Hepatocyte (in vitro differentiated cells): Measurements from ENCODE around the gene NEK4. TPM values are rescaled to one million over a fixed set of nuclear protein-coding genes. Genes with fewer than 3 reads are reported as not detected.

ENCODE experiments used
- DNase-seq: peaks from one replicate; pipeline ENCODE4 v3.0.0-alpha.2; 2016; ENCODE audit warnings: low spot score
- H2AFZ ChIP-seq: fragments of 200-600 bp; sonication (generic); 2 replicates; pipeline ENCODE4 v1.6.0; 2016; ENCODE audit warnings: antibody characterized with exemption, mild to moderate bottlenecking
- H3K27ac ChIP-seq: fragments of 200-600 bp; sonication (generic); 2 replicates; pipeline ENCODE4 v1.5.1; 2016; ENCODE audit warnings: mild to moderate bottlenecking
- H3K27me3 ChIP-seq: fragments of 200-600 bp; sonication (generic); 2 replicates; pipeline ENCODE4 v1.6.1; 2016
- H3K36me3 ChIP-seq: fragments of 200-600 bp; sonication (generic); replicated peaks from 2 replicates; pipeline ENCODE4 v1.5.1; 2016; ENCODE audit warnings: low read depth; ENCODE audit not compliant: insufficient read depth
- H3K4me1 ChIP-seq: fragments of 200-600 bp; sonication (generic); 2 replicates; pipeline ENCODE4 v1.5.1; 2016; ENCODE audit warnings: mild to moderate bottlenecking, moderate library complexity; ENCODE audit not compliant: insufficient read depth
- H3K4me2 ChIP-seq: fragments of 200-600 bp; sonication (generic); 2 replicates; pipeline ENCODE4 v1.6.0; 2016
- H3K4me3 ChIP-seq: fragments of 200-600 bp; sonication (generic); 2 replicates; pipeline ENCODE4 v1.5.1; 2016; ENCODE audit warnings: mild to moderate bottlenecking
- H3K79me2 ChIP-seq: fragments of 200-600 bp; sonication (generic); 2 replicates; pipeline ENCODE4 v1.6.0; 2017; ENCODE audit warnings: mild to moderate bottlenecking
- H3K9me2 ChIP-seq: fragments of 200-600 bp; sonication (generic); replicated peaks from 2 replicates; pipeline ENCODE4 v1.6.0; 2017; ENCODE audit warnings: mild to moderate bottlenecking; ENCODE audit not compliant: insufficient read depth
- H3K9me3 ChIP-seq: fragments of 200-600 bp; sonication (generic); 2 replicates; pipeline ENCODE4 v1.5.1; 2016; ENCODE audit warnings: low read depth, mild to moderate bottlenecking
- H4K20me1 ChIP-seq: fragments of 200-600 bp; sonication (generic); 2 replicates; pipeline ENCODE4 v1.6.0; 2016; ENCODE audit warnings: mild to moderate bottlenecking; ENCODE audit not compliant: insufficient read depth, poor library complexity, severe bottlenecking
- EZH2 ChIP-seq: fragments of 200-600 bp; sonication (generic); IDR thresholded peaks from 2 replicates; pipeline ENCODE4 v1.6.1; 2016; ENCODE audit warnings: antibody characterized with exemption, mild to moderate bottlenecking, borderline replicate concordance
- EZH2phosphoT487 ChIP-seq: fragments of 200-600 bp; sonication (generic); IDR thresholded peaks from one replicate; pipeline ENCODE4 v1.6.1; 2018; ENCODE audit warnings: antibody characterized with exemption, mild to moderate bottlenecking, low read depth, moderate library complexity; ENCODE audit not compliant: unreplicated experiment, severe bottlenecking
- WGBS: methylation state at CpG from one replicate; pipeline ENCODE4 v1.1.6; 2016; ENCODE audit warnings: low lambda C conversion rate; ENCODE audit errors: missing lambda C conversion rate; 5-methylcytosine and 5-hydroxymethylcytosine counted together
- polyA plus RNA-seq: library from polyadenylated mRNA; unstranded; fragments of >200 nt; fragmentation: Nextera tagmentation; extraction: Ambion mirVana; gene quantifications from 2 replicates; pipeline ENCODE4 v1.2.1, GENCODE V29; 2016
- total RNA-seq: library from RNA; depleted of rRNA; stranded (reverse); fragments of >200 nt; gene quantifications from 2 replicates; pipeline ENCODE4 v1.2.3, GENCODE V29; 2014
- TF ChIP-seq, protein P1 (sequence below): fragments of 200-600 bp; sonication (generic); IDR thresholded peaks from 2 replicates; pipeline ENCODE4 v1.5.1; 2016; ENCODE audit warnings: antibody characterized with exemption, mild to moderate bottlenecking; ENCODE audit not compliant: poor library complexity

Gene NEK4
- total and polyA plus RNA-seq, 2 experiments from 2014 or later, result 8.0 to 19.2 TPM

- WGBS, result 92% methylated on average over 9 of the region's 9 CpGs
- H3K4me3 ChIP-seq, result no peak overlapping the region
Measured at GRCh38 chr3:52796411-52796810, 25.7 kb upstream of the NEK4 start.

GRCh38 chr3:52795298-52795900, 24.7 kb upstream of the NEK4 start:
- no peak overlapping the region for H3K27ac ChIP-seq
- no peak overlapping the region for H3K4me2 ChIP-seq
- H4K20me1 ChIP-seq, result no peaks in the 10 kb centered on the region
- H3K9me3 ChIP-seq, result no peaks in the 10 kb centered on the region
- H3K9me2 ChIP-seq, result no peaks in the 10 kb centered on the region
- no peak for DNase-seq
- H3K4me1 ChIP-seq, result no peaks in the 10 kb centered on the region
- no peak overlapping the region for H3K4me3 ChIP-seq
- H3K36me3 ChIP-seq, result no peaks in the 10 kb centered on the region
- TF ChIP-seq, protein P1, sequence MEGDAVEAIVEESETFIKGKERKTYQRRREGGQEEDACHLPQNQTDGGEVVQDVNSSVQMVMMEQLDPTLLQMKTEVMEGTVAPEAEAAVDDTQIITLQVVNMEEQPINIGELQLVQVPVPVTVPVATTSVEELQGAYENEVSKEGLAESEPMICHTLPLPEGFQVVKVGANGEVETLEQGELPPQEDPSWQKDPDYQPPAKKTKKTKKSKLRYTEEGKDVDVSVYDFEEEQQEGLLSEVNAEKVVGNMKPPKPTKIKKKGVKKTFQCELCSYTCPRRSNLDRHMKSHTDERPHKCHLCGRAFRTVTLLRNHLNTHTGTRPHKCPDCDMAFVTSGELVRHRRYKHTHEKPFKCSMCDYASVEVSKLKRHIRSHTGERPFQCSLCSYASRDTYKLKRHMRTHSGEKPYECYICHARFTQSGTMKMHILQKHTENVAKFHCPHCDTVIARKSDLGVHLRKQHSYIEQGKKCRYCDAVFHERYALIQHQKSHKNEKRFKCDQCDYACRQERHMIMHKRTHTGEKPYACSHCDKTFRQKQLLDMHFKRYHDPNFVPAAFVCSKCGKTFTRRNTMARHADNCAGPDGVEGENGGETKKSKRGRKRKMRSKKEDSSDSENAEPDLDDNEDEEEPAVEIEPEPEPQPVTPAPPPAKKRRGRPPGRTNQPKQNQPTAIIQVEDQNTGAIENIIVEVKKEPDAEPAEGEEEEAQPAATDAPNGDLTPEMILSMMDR, result no peak
- no peak for TF ChIP-seq EZH2phosphoT487
- TF ChIP-seq EZH2, result no peak
- WGBS, result 80% methylated on average over 9 of the region's 9 CpGs
- no peaks in the 10 kb centered on the region for H3K79me2 ChIP-seq
- no peaks in the 10 kb centered on the region for H3K27me3 ChIP-seq
- H2AFZ ChIP-seq, result no peak overlapping the region

More at GRCh38 chr3:52796411-52796810, 25.7 kb upstream of the NEK4 start:
- H3K27me3 ChIP-seq, result no peaks in the 10 kb centered on the region
- no peak for TF ChIP-seq EZH2
- TF ChIP-seq, protein P1, result no peak
- TF ChIP-seq EZH2phosphoT487, result no peak
- no peak overlapping the region for H2AFZ ChIP-seq
- H4K20me1 ChIP-seq, result no peaks in the 10 kb centered on the region
- DNase-seq, result no peak
- no peak overlapping the region for H3K4me2 ChIP-seq
- no peaks in the 10 kb centered on the region for H3K36me3 ChIP-seq
- no peaks in the 10 kb centered on the region for H3K4me1 ChIP-seq
- no peak overlapping the region for H3K27ac ChIP-seq
- H3K9me3 ChIP-seq, result no peaks in the 10 kb centered on the region
- H3K79me2 ChIP-seq, result no peaks in the 10 kb centered on the region
- no peaks in the 10 kb centered on the region for H3K9me2 ChIP-seq

DNA sequence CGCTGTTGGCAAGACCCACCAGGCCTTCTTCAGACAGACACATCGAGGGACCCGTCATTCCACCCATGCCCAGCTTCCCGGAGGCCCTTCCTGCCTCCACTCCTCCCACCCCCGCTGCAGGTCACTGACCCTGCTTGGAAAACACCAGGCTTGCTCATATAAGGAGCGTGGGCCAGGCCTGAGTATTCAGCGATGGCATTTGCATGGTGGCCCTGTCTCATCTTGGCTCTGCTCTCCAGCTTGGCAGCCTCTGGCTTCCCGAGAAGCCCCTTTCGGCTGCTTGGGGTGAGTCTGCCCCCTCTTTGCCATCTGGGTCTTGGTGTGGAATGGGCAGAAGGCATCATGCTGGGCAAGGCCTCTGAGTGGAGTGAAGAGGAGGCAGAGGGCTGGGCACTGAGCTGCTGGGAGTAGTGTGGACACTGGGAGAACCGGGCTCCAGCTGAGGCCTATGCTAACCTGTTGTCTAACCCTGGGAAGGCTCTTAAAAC, 23.9 kb upstream of the NEK4 start, which contains the start of gene ITIH3:
Gene ITIH3, plus strand, starts transcription at position 185 of the 488 bp plus-strand sequence. Its CDS starts 8 bp downstream, at position 193.
- no peak within 1 kb of the TSS for H3K27ac ChIP-seq
- DNase-seq, result peak; percentile 32
- no peaks in the 10 kb centered on the region for H3K36me3 ChIP-seq
- no peaks in the 10 kb centered on the region for H3K9me2 ChIP-seq
- no peak within 1 kb of the TSS for H2AFZ ChIP-seq
- WGBS, result 77% methylated on average over 10 of the region's 10 CpGs
- H3K27me3 ChIP-seq, result no peaks in the 10 kb centered on the region
- H3K4me3 ChIP-seq, result no peak within 1 kb of the TSS
- no peaks in the 10 kb centered on the region for H3K9me3 ChIP-seq
- no peak for TF ChIP-seq EZH2phosphoT487
- H3K79me2 ChIP-seq, result no peaks in the 10 kb centered on the region
- no peaks in the 10 kb centered on the region for H4K20me1 ChIP-seq
- no peak within 1 kb of the TSS for H3K4me2 ChIP-seq
- H3K4me1 ChIP-seq, result no peaks in the 10 kb centered on the region

DNA sequence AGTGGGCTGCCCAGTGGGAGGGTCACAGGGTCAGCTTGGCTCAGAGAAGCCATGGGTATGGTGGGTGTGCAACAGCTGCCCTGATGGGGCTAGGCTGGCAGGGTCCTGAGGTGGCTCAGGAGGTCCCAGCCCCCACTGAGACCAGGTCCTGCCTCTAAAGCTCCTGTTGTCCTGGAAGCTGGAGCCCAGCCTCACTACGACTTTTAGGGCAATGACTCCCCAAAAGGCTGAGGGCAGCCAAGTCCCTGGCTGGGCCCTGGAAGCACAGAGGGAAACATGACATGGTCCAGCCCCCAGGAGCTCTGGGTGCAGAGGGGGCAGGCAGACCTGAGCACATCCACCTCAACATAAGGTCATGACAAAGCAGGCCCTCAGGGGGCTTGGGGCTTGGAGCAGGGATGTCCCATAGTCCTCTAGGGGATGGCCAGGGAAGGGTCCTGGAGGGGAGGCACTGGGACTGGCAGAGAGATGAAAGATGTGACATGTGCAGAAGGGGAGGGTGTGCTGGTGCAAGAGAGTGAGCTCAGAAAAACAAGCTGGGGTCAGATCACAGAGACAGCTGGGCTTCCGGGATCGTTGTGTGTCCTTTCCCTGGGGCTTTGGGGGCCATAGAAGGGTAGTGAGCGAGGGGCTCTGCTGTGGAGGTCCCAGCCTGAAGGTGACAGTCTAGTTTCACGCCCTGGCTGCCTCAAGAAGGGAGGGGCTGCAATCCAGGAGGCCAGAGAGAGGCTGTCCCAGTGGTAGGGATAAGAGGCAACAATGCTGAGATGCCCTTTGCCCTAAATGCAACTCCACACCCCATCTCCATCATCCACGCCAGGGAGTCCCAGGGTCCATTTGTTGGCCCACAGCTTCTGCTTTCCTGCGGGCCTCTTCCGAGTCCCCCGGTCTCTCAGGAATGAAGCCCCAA, 23.2 kb upstream of the NEK4 start:
- Histone ChIP-seq H3K27ac (no peak overlapping the region), H3K36me3 (no peaks in the 10 kb centered on the region), H3K79me2 (no peaks in the 10 kb centered on the region), H3K4me1 (no peaks in the 10 kb centered on the region), H3K4me3 (no peak overlapping the region), H2AFZ (no peak overlapping the region), H4K20me1 (no peaks in the 10 kb centered on the region), H3K4me2 (no peak overlapping the region), H3K9me2 (no peaks in the 10 kb centered on the region), H3K27me3 (no peaks in the 10 kb centered on the region), H3K9me3 (no peaks in the 10 kb centered on the region)
- DNase-seq, result no peak
- TF ChIP-seq, protein P1, result no peak
- TF ChIP-seq EZH2 (no peak), EZH2phosphoT487 (no peak)
- WGBS, result 82% methylated on average over 9 of the region's 9 CpGs
